HepG2 (cell line): ENCODE results near the gene PTGER3. TPM values are rescaled to one million over a fixed set of nuclear protein-coding genes. Genes with fewer than 3 reads are reported as not detected.

Experiments
- ATAC-seq: fragments of 200-7000 bp; cut with Tn5 transposase; 3 replicates; pipeline ENCODE4 v1.9.1; 2020; ENCODE audit warnings: mild to moderate bottlenecking, moderate library complexity
- BruUV-seq: library from RNA; stranded (reverse); fragments of 400-500 nt; replicated peaks from 2 replicates; lab custom pipeline; 2021; lab: Mats Ljungman, UMichigan
- CTCF ChIA-PET: fragments of 300-600 bp; formaldehyde crosslinking; extraction: SDS; loops from one replicate; lab custom pipeline; 2021; ENCODE audit warnings: low total read pairs, inconsistent platforms, low intra/inter-chr PET ratio; lab: Yijun Ruan, JAX
- POLR2A ChIA-PET: fragments of 350-600 bp; sonication (Branson Sonifier 250); formaldehyde crosslinking; loops from one replicate; lab custom pipeline; 2020; ENCODE audit warnings: antibody characterized with exemption, inconsistent platforms; lab: Yijun Ruan, JAX
- DNase-seq: peaks from one replicate; pipeline ENCODE4 v3.0.0-alpha.2; 2015; ENCODE audit warnings: low spot score
- FAIRE-seq: peaks from 3 replicates; lab custom pipeline; 2011; peaks lifted over from hg19 to GRCh38; lab: Jason Lieb, UNC
- H2AFZ ChIP-seq: one replicate; pipeline ENCODE4 v1.6.1; 2011; ENCODE audit warnings: low read length, inconsistent platforms
- H3K27ac ChIP-seq: fragments of 300-600 bp; 3 replicates; pipeline ENCODE4 v1.8.0; 2011; ENCODE audit warnings: mixed run types, mild to moderate bottlenecking, mixed read lengths, low read length, inconsistent platforms; ENCODE audit not compliant: insufficient read depth; ENCODE audit errors: extremely low read length
- H3K27me3 ChIP-seq, 2 experiments: fragments of 200-600 bp in 1 of 2; 2 replicates in 1 of 2; 3 replicates in 1 of 2; pipeline versions ENCODE4 v1.6.0 to v1.8.0; 2011; ENCODE audit warnings: low read length in 2 of 2, mild to moderate bottlenecking in 2 of 2, moderate library complexity in 2 of 2, inconsistent platforms in 1 of 2; ENCODE audit not compliant: insufficient read depth in 2 of 2, control insufficient read depth in 1 of 2
- H3K36me3 ChIP-seq, 2 experiments: fragments of 200-600 bp in 1 of 2; replicated peaks in 1 of 2; 2 replicates in 1 of 2; 3 replicates in 1 of 2; pipeline versions ENCODE4 v1.5.1 to v1.8.0; 2011; ENCODE audit warnings: low read length in 2 of 2, inconsistent platforms in 1 of 2; ENCODE audit not compliant: insufficient read depth in 2 of 2, control insufficient read depth in 1 of 2
- H3K4me1 ChIP-seq: 2 replicates; pipeline ENCODE4 v1.5.1; 2012; ENCODE audit warnings: low read length, inconsistent platforms; ENCODE audit not compliant: insufficient read depth
- H3K4me2 ChIP-seq: 2 replicates; pipeline ENCODE4 v1.6.0; 2011; ENCODE audit warnings: low read depth, low read length, inconsistent platforms
- H3K4me3 ChIP-seq, 3 experiments: fragments of 200-600 bp in 1 of 3; sonication (generic), shearing (Covaris generic) in 1 of 3; replicated peaks in 1 of 3; 2 replicates each; pipeline ENCODE4 v1.5.1; 2011 to 2016; ENCODE audit warnings: low read length in 3 of 3, inconsistent platforms in 2 of 3, low read depth in 2 of 3, mild to moderate bottlenecking in 2 of 3, control low read depth in 1 of 3, mixed read lengths in 1 of 3; ENCODE audit not compliant: insufficient read depth in 1 of 3
- H3K79me2 ChIP-seq: one replicate; pipeline ENCODE4 v1.6.1; 2011; ENCODE audit warnings: low read length, inconsistent platforms; ENCODE audit not compliant: insufficient read depth
- H3K9ac ChIP-seq: 2 replicates; pipeline ENCODE4 v1.6.0; 2011; ENCODE audit warnings: mild to moderate bottlenecking, low read depth, low read length, inconsistent platforms; ENCODE audit not compliant: insufficient read depth
- H3K9me3 ChIP-seq: 2 replicates; pipeline ENCODE4 v1.5.1; 2012; ENCODE audit warnings: mild to moderate bottlenecking, low read length
- H4K20me1 ChIP-seq: 2 replicates; pipeline ENCODE4 v1.6.0; 2011; ENCODE audit warnings: inconsistent platforms, mild to moderate bottlenecking, low read length, moderate library complexity; ENCODE audit not compliant: insufficient read depth
- CBFB ChIP-seq: sonication (generic); formaldehyde crosslinking; IDR thresholded peaks from 2 replicates; pipeline ENCODE4 v1.4.0; 2020; ENCODE audit warnings: missing genetic modification reagents
- CBX2 ChIP-seq, 2 experiments: fragments of 200-600 bp in 1 of 2; sonication (generic); formaldehyde crosslinking in 1 of 2; IDR thresholded peaks; 2 replicates each; pipeline versions ENCODE4 v1.7.0 to v1.8.1; 2018 to 2022; ENCODE audit warnings: low read depth in 2 of 2, low read length in 1 of 2, mild to moderate bottlenecking in 1 of 2, missing genetic modification reagents in 1 of 2
- HNF4G ChIP-seq, 2 experiments: sonication (generic) in 1 of 2; formaldehyde crosslinking in 1 of 2; IDR thresholded peaks; 2 replicates each; pipeline versions ENCODE4 v1.4.0 to v1.6.1; 2011 to 2020; ENCODE audit warnings: borderline replicate concordance in 2 of 2, low read depth in 2 of 2, mild to moderate bottlenecking in 2 of 2, low read length in 1 of 2, missing genetic modification reagents in 1 of 2, moderate library complexity in 1 of 2
- KDM4B ChIP-seq: sonication (generic); formaldehyde crosslinking; IDR thresholded peaks from 2 replicates; pipeline ENCODE4 v1.4.0; 2020; ENCODE audit warnings: missing genetic modification reagents
- MED8 ChIP-seq: sonication (generic); formaldehyde crosslinking; IDR thresholded peaks from 2 replicates; pipeline ENCODE4 v1.8.1; 2023; ENCODE audit warnings: mild to moderate bottlenecking, missing genetic modification reagents; ENCODE audit not compliant: insufficient replicate concordance
- PBX3 ChIP-seq: sonication (generic); formaldehyde crosslinking; IDR thresholded peaks from 2 replicates; pipeline ENCODE4 v1.8.1; 2023; ENCODE audit warnings: missing genetic modification reagents, inconsistent platforms, borderline replicate concordance
- PHF20 ChIP-seq: sonication (generic); formaldehyde crosslinking; IDR thresholded peaks from 2 replicates; pipeline ENCODE4 v1.5.0; 2020; ENCODE audit warnings: mild to moderate bottlenecking, missing genetic modification reagents
- RXRB ChIP-seq: IDR thresholded peaks from 2 replicates; pipeline ENCODE4 v1.6.1; 2016; ENCODE audit warnings: borderline replicate concordance, missing genetic modification reagents, missing compliant biosample characterization
- TCF12 ChIP-seq, 2 experiments: fragments of 450-650 bp in 1 of 2; sonication (generic) in 1 of 2; formaldehyde crosslinking in 1 of 2; IDR thresholded peaks; 2 replicates each; pipeline versions ENCODE4 v1.6.1 to v1.8.0; 2017 to 2022; ENCODE audit warnings: antibody characterized with exemption in 1 of 2, mild to moderate bottlenecking in 1 of 2, missing genetic modification reagents in 1 of 2, moderate library complexity in 1 of 2
- YY1 ChIP-seq: IDR thresholded peaks from 2 replicates; pipeline ENCODE4 v1.6.1; 2011; ENCODE audit warnings: low read length, low read depth, moderate library complexity, mild to moderate bottlenecking; ENCODE audit not compliant: insufficient read depth, insufficient replicate concordance
- ZFP1 ChIP-seq: IDR thresholded peaks from 2 replicates; pipeline ENCODE4 v1.6.1; 2016
- ZNF367 ChIP-seq: sonication (generic); formaldehyde crosslinking; IDR thresholded peaks from 2 replicates; pipeline ENCODE4 v1.4.0; 2020; ENCODE audit warnings: missing genetic modification reagents, borderline replicate concordance
- ZNF563 ChIP-seq: sonication (generic); formaldehyde crosslinking; IDR thresholded peaks from 2 replicates; pipeline ENCODE4 v1.8.0; 2022; ENCODE audit warnings: mild to moderate bottlenecking, moderate library complexity, missing genetic modification reagents
- ZNF788 ChIP-seq: sonication (generic); formaldehyde crosslinking; IDR thresholded peaks from 2 replicates; pipeline ENCODE4 v1.5.0; 2020; ENCODE audit warnings: mild to moderate bottlenecking, missing genetic modification reagents, borderline replicate concordance
- WGBS: methylation state at CpG from one replicate; pipeline ENCODE4 v1.1.6; 2017; ENCODE audit warnings: low lambda C conversion rate; 5-methylcytosine and 5-hydroxymethylcytosine counted together
- in situ Hi-C: cut with HindIII; loops from 2 replicates; pipeline ENCODE4 v1.10.0; 2017; ENCODE audit warnings: low pct_unique_long_range_greater_than_20kb; ENCODE audit not compliant: extremely low pct_ligation_motif_present
- intact Hi-C: fragments of 100-400 bp; cut with micrococcal nuclease; formaldehyde crosslinking; loops from one replicate; pipeline ENCODE4 v1.10.0; 2022; ENCODE audit not compliant: unreplicated experiment
- polyA plus RNA-seq, 8 experiments: library from polyadenylated mRNA; depleted of rRNA in 3 of 8; stranded (reverse) in 7 of 8; unstranded in 1 of 8; fragments of >200 nt; fragmentation: Illumina TruSeq in 4 of 8; extraction: Trizol in 4 of 8; gene quantifications; 2 replicates each; pipeline versions ENCODE4 v1.2.1 to v1.2.3, GENCODE V29; 2011 to 2016; ENCODE audit warnings: low read depth in 4 of 8, missing spikeins in 1 of 8, mixed read lengths in 1 of 8; ENCODE audit not compliant: insufficient read depth in 1 of 8
- total RNA-seq, 5 experiments: library from RNA; depleted of rRNA; stranded (reverse); fragments of >200 nt; fragmentation: Illumina TruSeq; extraction: Trizol; gene quantifications; 2 replicates each; pipeline ENCODE4 v1.2.3, GENCODE V29; 2016; ENCODE audit warnings: low read depth in 1 of 5
- TF ChIP-seq, protein P1 (sequence below): sonication (generic); formaldehyde crosslinking; IDR thresholded peaks from 2 replicates; pipeline ENCODE4 v1.5.0; 2020; ENCODE audit warnings: missing genetic modification reagents, mild to moderate bottlenecking, borderline replicate concordance

Gene PTGER3
- total and polyA plus RNA-seq, 2 of the 13 experiments (the other 11 are each of a cell fraction or from before 2014, with no cell fraction given), result 0.01 TPM; not detected in 1

DNA sequence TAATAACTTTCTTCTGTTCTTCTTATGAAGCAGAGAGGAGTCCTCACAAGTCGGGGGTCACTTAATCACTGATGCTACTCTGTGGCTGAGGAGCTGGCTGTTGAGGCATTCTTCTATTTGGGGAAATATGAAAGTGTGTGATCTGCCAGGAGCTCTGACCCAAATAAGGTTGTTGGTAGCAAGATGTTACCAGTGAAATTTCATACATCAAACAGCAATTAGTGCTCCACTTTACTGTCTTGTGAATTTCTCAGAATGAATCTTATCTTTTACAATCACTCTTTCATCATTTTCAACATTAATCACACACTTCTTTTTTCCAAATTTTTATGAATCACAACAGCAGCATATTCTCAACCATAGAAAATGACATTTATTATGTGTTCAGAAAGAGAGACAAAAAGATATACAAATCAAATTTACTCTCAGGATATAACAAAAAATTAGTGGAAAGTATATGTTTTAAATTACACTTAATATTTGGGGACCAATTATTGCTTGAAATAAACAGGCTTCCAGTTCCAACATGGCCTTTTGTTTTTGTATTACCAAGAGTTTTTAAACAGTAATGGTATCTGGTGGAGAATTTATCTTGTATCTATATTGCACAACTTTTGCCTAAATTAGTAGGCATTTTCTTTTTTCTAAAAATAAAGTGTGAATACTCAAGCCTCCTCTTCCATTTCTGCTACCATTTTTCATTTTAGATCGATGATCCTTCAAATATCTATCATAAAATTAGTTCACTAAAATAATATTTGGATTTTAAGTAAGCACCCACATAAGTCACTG, 9.6 kb downstream of the PTGER3 start:
- no peaks in the 10 kb centered on the region for H3K27me3 ChIP-seq
- H3K9ac ChIP-seq, result no peak overlapping the region
- no peak for FAIRE-seq
- TF ChIP-seq ZFP1 (CRISPR knock-in tag), result no peak
- TF ChIP-seq PBX3 (CRISPR knock-in tag), result no peak
- TF ChIP-seq, protein P1, sequence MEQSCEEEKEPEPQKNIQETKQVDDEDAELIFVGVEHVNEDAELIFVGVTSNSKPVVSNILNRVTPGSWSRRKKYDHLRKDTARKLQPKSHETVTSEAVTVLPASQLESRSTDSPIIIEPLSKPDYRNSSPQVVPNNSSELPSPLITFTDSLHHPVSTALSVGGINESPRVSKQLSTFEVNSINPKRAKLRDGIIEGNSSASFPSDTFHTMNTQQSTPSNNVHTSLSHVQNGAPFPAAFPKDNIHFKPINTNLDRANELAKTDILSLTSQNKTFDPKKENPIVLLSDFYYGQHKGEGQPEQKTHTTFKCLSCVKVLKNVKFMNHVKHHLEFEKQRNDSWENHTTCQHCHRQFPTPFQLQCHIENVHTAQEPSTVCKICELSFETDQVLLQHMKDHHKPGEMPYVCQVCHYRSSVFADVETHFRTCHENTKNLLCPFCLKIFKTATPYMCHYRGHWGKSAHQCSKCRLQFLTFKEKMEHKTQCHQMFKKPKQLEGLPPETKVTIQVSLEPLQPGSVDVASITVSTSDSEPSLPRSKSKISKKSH (CRISPR knock-in tag), result no peak
- TF ChIP-seq HNF4G (IDR thresholded peaks at IDR 0.05; ENCODE audit: borderline replicate concordance, low read depth, low read length), result no peak
- no peak for TF ChIP-seq HNF4G (CRISPR knock-in tag; IDR thresholded peaks at IDR 0.05; ENCODE audit: borderline replicate concordance, low read depth)
- TF ChIP-seq RXRB (CRISPR knock-in tag), result no peak
- TF ChIP-seq YY1, result no peak
- TF ChIP-seq CBX2 (IDR thresholded peaks at IDR 0.05; ENCODE audit: low read depth, low read length), result no peak
- TF ChIP-seq CBX2 (CRISPR knock-in tag; IDR thresholded peaks at IDR 0.05; ENCODE audit: low read depth), result no peak
- no peak for TF ChIP-seq ZNF367 (CRISPR knock-in tag)
- TF ChIP-seq TCF12 (IDR thresholded peaks at IDR 0.05), result no peak
- no peak for TF ChIP-seq TCF12 (CRISPR knock-in tag; IDR thresholded peaks at IDR 0.05)
- TF ChIP-seq CBFB (CRISPR knock-in tag), result no peak
- no peak for TF ChIP-seq KDM4B
- no peak for TF ChIP-seq ZNF563 (CRISPR knock-in tag)
- no peak for TF ChIP-seq MED8 (CRISPR knock-in tag)
- no peak for TF ChIP-seq ZNF788 (CRISPR knock-in tag)
- no peak for TF ChIP-seq PHF20
- intact Hi-C loops (no loop called here), in situ Hi-C loops (no loop called here)
- H3K4me1 ChIP-seq, result no peaks in the 10 kb centered on the region
- ChIA-PET POLR2A (no interaction called here), CTCF (no interaction called here)
- H3K27ac ChIP-seq, result no peak overlapping the region
- H3K36me3 ChIP-seq, result no peaks in the 10 kb centered on the region
- no peak overlapping the region for H3K4me2 ChIP-seq
- no TSS peak for BruUV-seq
- H4K20me1 ChIP-seq, result no peaks in the 10 kb centered on the region
- no peak for ATAC-seq
- H3K9me3 ChIP-seq, result no peaks in the 10 kb centered on the region
- no peaks in the 10 kb centered on the region for H3K79me2 ChIP-seq
- no peak overlapping the region for H3K4me3 ChIP-seq
- 0% methylated on average over 2 of the region's 2 CpGs for WGBS
- no peak overlapping the region for H2AFZ ChIP-seq
- no peak for DNase-seq
